VCaP (cell line): ENCODE results near the gene HS6ST3.

Experiments used
- H3K27ac ChIP-seq: fragments of 450-650 bp; 2 replicates; pipeline ENCODE4 v1.5.1; 2017
- CTCF ChIP-seq: fragments of 450-650 bp; conservative IDR thresholded peaks from 2 replicates; pipeline ENCODE4 v1.5.1; 2017; ENCODE audit warnings: mild to moderate bottlenecking, moderate library complexity

Gene HS6ST3

GRCh38 chr13:96314974-96315373 is 225.1 kb downstream of the HS6ST3 start:
- no peak overlapping the region for H3K27ac ChIP-seq
- TF ChIP-seq CTCF: no peak

- TF ChIP-seq CTCF: no peak
- H3K27ac ChIP-seq: no peak overlapping the region
Measured at GRCh38 chr13:96338030-96338429, 248.1 kb downstream of the HS6ST3 start.

- TF ChIP-seq CTCF: no peak
- no peak overlapping the region for H3K27ac ChIP-seq
Measured at GRCh38 chr13:96342286-96342685, 252.4 kb downstream of the HS6ST3 start.

- no peak for TF ChIP-seq CTCF
Measured at GRCh38 chr13:96342852-96343465, 253.1 kb downstream of the HS6ST3 start.

GRCh38 chr13:96346921-96347320 is 257.0 kb downstream of the HS6ST3 start:
- H3K27ac ChIP-seq: no peak overlapping the region
- no peak for TF ChIP-seq CTCF

More at GRCh38 chr13:96342852-96343465, 253.1 kb downstream of the HS6ST3 start:
- no peak overlapping the region for H3K27ac ChIP-seq

- no peak for TF ChIP-seq CTCF
Measured at GRCh38 chr13:96373597-96373996, 283.7 kb downstream of the HS6ST3 start.

GRCh38 chr13:96377835-96378234 is 287.9 kb downstream of the HS6ST3 start:
- no peak overlapping the region for H3K27ac ChIP-seq
- TF ChIP-seq CTCF: no peak

More at GRCh38 chr13:96373597-96373996, 283.7 kb downstream of the HS6ST3 start:
- H3K27ac ChIP-seq: no peak overlapping the region
